HepG2 (cell line): Measurements from ENCODE around the gene ICE2.

ENCODE experiments used
- PCBP2 ChIP-seq: fragments of 200-400 bp; formaldehyde crosslinking; optimal IDR thresholded peaks from 2 replicates; pipeline ENCODE3; 2018; ENCODE audit warnings: low read length, low read depth; ENCODE audit not compliant: poor library complexity, severe bottlenecking
- SMYD3 ChIP-seq: sonication (generic); formaldehyde crosslinking; IDR thresholded peaks from 2 replicates; pipeline ENCODE4 v1.8.1; 2023; ENCODE audit warnings: mild to moderate bottlenecking, missing genetic modification reagents
- SRF ChIP-seq: IDR thresholded peaks from 2 replicates; pipeline ENCODE4 v1.6.1; 2011; ENCODE audit warnings: mild to moderate bottlenecking, low read depth, low read length, moderate library complexity
- TP53 ChIP-seq: sonication (generic); formaldehyde crosslinking; conservative IDR thresholded peaks from 2 replicates; pipeline ENCODE4 v1.4.0; 2020; ENCODE audit warnings: missing genetic modification reagents
- TF ChIP-seq, protein P1 (sequence below): sonication (generic); formaldehyde crosslinking; conservative IDR thresholded peaks from 2 replicates; pipeline ENCODE4 v1.8.1; 2023; ENCODE audit warnings: missing genetic modification reagents
- TF ChIP-seq, protein P2 (sequence below): sonication (generic); formaldehyde crosslinking; IDR thresholded peaks from 2 replicates; pipeline ENCODE4 v1.4.0; 2020; ENCODE audit warnings: missing genetic modification reagents
- TF ChIP-seq, protein P3 (sequence below): sonication (generic); formaldehyde crosslinking; IDR thresholded peaks from 2 replicates; pipeline ENCODE4 v1.5.0; 2020; ENCODE audit warnings: mild to moderate bottlenecking, missing genetic modification reagents, moderate library complexity

DNA sequence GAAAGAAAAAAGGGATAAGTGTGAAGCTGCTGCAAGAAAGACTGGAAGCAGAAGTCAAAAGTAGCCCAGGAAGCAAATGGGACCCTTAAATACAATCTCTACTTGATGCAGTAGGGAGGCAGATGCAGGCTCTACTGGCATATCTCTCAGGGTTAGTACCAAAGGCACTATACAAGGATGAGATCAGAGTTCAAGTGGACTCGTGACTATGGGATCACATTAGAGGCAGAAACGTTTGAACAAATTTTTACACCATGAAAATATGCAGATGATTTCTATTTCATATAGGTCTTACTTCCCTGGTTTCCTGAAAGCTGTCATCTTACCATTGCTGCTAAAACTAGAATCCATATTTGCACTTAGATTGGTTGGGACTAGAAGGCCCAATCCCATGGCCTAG, 53.5 kb downstream of the ICE2 start:
- TF ChIP-seq SRF = no peak
- TF ChIP-seq, protein P1, sequence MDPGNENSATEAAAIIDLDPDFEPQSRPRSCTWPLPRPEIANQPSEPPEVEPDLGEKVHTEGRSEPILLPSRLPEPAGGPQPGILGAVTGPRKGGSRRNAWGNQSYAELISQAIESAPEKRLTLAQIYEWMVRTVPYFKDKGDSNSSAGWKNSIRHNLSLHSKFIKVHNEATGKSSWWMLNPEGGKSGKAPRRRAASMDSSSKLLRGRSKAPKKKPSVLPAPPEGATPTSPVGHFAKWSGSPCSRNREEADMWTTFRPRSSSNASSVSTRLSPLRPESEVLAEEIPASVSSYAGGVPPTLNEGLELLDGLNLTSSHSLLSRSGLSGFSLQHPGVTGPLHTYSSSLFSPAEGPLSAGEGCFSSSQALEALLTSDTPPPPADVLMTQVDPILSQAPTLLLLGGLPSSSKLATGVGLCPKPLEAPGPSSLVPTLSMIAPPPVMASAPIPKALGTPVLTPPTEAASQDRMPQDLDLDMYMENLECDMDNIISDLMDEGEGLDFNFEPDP (CRISPR knock-in tag) = no peak
- no peak for TF ChIP-seq SMYD3
- TF ChIP-seq PCBP2 = no peak
- TF ChIP-seq TP53 = no peak
- TF ChIP-seq, protein P2, sequence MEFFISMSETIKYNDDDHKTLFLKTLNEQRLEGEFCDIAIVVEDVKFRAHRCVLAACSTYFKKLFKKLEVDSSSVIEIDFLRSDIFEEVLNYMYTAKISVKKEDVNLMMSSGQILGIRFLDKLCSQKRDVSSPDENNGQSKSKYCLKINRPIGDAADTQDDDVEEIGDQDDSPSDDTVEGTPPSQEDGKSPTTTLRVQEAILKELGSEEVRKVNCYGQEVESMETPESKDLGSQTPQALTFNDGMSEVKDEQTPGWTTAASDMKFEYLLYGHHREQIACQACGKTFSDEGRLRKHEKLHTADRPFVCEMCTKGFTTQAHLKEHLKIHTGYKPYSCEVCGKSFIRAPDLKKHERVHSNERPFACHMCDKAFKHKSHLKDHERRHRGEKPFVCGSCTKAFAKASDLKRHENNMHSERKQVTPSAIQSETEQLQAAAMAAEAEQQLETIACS (CRISPR knock-in tag) = no peak
- TF ChIP-seq, protein P3, sequence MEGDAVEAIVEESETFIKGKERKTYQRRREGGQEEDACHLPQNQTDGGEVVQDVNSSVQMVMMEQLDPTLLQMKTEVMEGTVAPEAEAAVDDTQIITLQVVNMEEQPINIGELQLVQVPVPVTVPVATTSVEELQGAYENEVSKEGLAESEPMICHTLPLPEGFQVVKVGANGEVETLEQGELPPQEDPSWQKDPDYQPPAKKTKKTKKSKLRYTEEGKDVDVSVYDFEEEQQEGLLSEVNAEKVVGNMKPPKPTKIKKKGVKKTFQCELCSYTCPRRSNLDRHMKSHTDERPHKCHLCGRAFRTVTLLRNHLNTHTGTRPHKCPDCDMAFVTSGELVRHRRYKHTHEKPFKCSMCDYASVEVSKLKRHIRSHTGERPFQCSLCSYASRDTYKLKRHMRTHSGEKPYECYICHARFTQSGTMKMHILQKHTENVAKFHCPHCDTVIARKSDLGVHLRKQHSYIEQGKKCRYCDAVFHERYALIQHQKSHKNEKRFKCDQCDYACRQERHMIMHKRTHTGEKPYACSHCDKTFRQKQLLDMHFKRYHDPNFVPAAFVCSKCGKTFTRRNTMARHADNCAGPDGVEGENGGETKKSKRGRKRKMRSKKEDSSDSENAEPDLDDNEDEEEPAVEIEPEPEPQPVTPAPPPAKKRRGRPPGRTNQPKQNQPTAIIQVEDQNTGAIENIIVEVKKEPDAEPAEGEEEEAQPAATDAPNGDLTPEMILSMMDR (CRISPR knock-in tag) = no peak
